Heart right ventricle (tissue), 16 donors: ENCODE data around the gene SPRR2A. TPM values are rescaled to one million over a fixed set of nuclear protein-coding genes. Genes with fewer than 3 reads are reported as not detected.

Source experiments
- ATAC-seq, 8 donors: fragments of 200-7000 bp; cut with Tn5 transposase; one replicate each; pipeline ENCODE4 v1.9.1; 2020; ENCODE audit warnings: mild to moderate bottlenecking in 8 of 8, moderate library complexity in 8 of 8, moderate number of reproducible peaks in 1 of 8
- DNase-seq, 2 donors: peaks; one replicate each; pipeline ENCODE4 v3.0.0-alpha.2; 2020
- H3K27ac ChIP-seq, 10 donors: fragments of 200-600 bp; sonication (generic) in 2 of 10; one replicate each; pipeline versions ENCODE4 v1.5.0 to v1.8.0; 2020 to 2022; ENCODE audit warnings: mild to moderate bottlenecking in 3 of 10
- H3K27me3 ChIP-seq, 7 donors: fragments of 200-600 bp; one replicate each; pipeline ENCODE4 v1.8.0; 2021 to 2022; ENCODE audit warnings: mild to moderate bottlenecking in 2 of 7
- H3K36me3 ChIP-seq, 9 donors: fragments of 200-600 bp; sonication (generic) in 1 of 9; one replicate each; pipeline versions ENCODE4 v1.5.0 to v1.8.0; 2020 to 2022; ENCODE audit warnings: mild to moderate bottlenecking in 2 of 9
- H3K4me1 ChIP-seq, 9 donors: fragments of 200-600 bp; sonication (generic) in 1 of 9; one replicate each; pipeline versions ENCODE4 v1.5.0 to v1.8.0; 2020 to 2022; ENCODE audit warnings: mild to moderate bottlenecking in 4 of 9
- H3K4me3 ChIP-seq, 10 donors: fragments of 200-600 bp; sonication (generic) in 2 of 10; one replicate each; pipeline versions ENCODE4 v1.5.0 to v1.8.0; 2020 to 2022; ENCODE audit warnings: mild to moderate bottlenecking in 7 of 10, moderate library complexity in 2 of 10
- H3K9me3 ChIP-seq, 11 donors: fragments of 200-600 bp in 10 of 11; sonication (generic) in 2 of 11; one replicate each; pipeline versions ENCODE4 v1.5.0 to v1.8.0; 2013 to 2022; ENCODE audit warnings: mild to moderate bottlenecking in 2 of 11, control low read depth in 1 of 11, moderate library complexity in 1 of 11
- WGBS, 2 donors: extraction: QIAGEN DNeasy Blood & Tissue Kit; methylation state at CpG; one replicate each; pipeline ENCODE4 v1.1.7; 2013; ENCODE audit warnings: inconsistent platforms in 1 of 2; 5-methylcytosine and 5-hydroxymethylcytosine counted together
- intact Hi-C, 10 donors: fragments of 100-400 bp; cut with DNase I; formaldehyde crosslinking; loops; one replicate each; pipeline versions ENCODE4 v1.11.1 to v1.14.2; 2022
- polyA plus RNA-seq, 2 donors: library from polyadenylated mRNA; stranded (reverse); fragments of 200-250 nt; gene quantifications; one replicate each; pipeline ENCODE4 v1.2.3, GENCODE V29; 2013
- total RNA-seq, 10 donors: library from RNA; stranded (reverse); fragmentation: NEBNext Ultra II Directional in 3 of 10; extraction: Animal tissue kit (Norgen Biotek cat#: 25700) in 3 of 10; gene quantifications; one replicate each; pipeline versions ENCODE4 v1.2.1 to v1.2.4, GENCODE V29; 2021 to 2023
- TF ChIP-seq, protein P1 (sequence below), 9 donors: fragments of 200-600 bp; sonication (generic) in 2 of 9; IDR thresholded peaks; one replicate each; pipeline versions ENCODE4 v1.5.0 to v1.8.0; 2021 to 2022; ENCODE audit warnings: antibody characterized with exemption in 9 of 9, mild to moderate bottlenecking in 5 of 9, moderate library complexity in 1 of 9
- donor health status: Arrhythmogenic right ventricular cardiomyopathy.
- donor health status: ischemic (EF 13 %, LVEDD 7.1; RV severe dilation, severe dysfunction).
- donor health status: healthy with polysubstance abuse.
- donor health status: DM: no; HTN: yes; CAD: no.
- donor health status: DM: no; HTN: no; CAD: no.
- donor health status: ischemic (EF 25% LVEDD 6.9; RV normal size, moderate dysfunction).
- donor health status: ischemic (EF 25% LVEDD 5.7; RV mildly dilated, moderate dysfunction).
- donor health status: healthy.
- donor health status: DM: yes; HTN: yes; CAD: no.
- donor health status: Ischemic cardiomyopathy.
- donor health status: ischemic (EF 35%, LVEDD 5.7; RV mildly dilated, moderate dysfunction).
- donor health status: nonischemic (EF 11% LVEDD 7.7; RV severe dilation, severe dysfunction).
- donor health status: DM: yes; HTN: yes; CAD: no.
- donor health status: PGD.
- donor health status: ischemic (EF 29% LVEDD 5.4; RV normal size, mild dysfunction).
- donor health status: nonischemic (EF 23%, LVEDD 6.1; RV moderate dilation, normal function).

The SPRR2A gene
- total and polyA plus RNA-seq, 12 donors = 0.35 TPM; not detected in 11

DNA sequence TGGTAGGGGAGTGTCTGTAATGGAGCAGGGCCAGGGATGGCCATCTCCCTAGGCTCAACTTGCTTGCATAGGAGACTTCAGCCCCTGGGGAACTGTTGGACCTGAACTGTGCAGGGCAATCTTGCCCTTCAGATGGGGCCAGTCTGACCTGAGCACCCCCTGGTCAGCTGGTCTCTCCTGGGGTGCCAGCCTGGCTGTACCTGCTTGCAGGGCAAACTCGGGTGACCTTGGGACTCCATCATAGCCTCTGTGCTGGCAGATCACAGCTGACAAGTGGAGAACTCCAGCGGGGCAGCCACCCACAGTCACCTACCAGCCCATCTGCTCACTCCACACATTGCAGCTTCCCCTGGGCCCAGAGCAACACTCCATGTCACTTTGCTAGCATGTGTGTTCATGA is 8.1 kb downstream of the SPRR2A start:
- TF ChIP-seq, protein P1, sequence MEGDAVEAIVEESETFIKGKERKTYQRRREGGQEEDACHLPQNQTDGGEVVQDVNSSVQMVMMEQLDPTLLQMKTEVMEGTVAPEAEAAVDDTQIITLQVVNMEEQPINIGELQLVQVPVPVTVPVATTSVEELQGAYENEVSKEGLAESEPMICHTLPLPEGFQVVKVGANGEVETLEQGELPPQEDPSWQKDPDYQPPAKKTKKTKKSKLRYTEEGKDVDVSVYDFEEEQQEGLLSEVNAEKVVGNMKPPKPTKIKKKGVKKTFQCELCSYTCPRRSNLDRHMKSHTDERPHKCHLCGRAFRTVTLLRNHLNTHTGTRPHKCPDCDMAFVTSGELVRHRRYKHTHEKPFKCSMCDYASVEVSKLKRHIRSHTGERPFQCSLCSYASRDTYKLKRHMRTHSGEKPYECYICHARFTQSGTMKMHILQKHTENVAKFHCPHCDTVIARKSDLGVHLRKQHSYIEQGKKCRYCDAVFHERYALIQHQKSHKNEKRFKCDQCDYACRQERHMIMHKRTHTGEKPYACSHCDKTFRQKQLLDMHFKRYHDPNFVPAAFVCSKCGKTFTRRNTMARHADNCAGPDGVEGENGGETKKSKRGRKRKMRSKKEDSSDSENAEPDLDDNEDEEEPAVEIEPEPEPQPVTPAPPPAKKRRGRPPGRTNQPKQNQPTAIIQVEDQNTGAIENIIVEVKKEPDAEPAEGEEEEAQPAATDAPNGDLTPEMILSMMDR (IDR thresholded peaks at IDR 0.05) = no peak
- Histone ChIP-seq H3K27me3 (no peaks in the 10 kb centered on the region), H3K9me3 (peaks cover 0 to 15% (median 5%) of the 10 kb centered on the region in 11 donors), H3K4me3 (no peak overlapping the region), H3K27ac (no peak overlapping the region), H3K4me1 (no peaks in the 10 kb centered on the region), H3K36me3 (no peaks in the 10 kb centered on the region)
- DNase-seq (no peak), ATAC-seq (no peak)
- 83 to 91% methylated on average over 2 of the region's 2 CpGs for WGBS, 2 donors
- intact Hi-C loops = no loop called here

DNA sequence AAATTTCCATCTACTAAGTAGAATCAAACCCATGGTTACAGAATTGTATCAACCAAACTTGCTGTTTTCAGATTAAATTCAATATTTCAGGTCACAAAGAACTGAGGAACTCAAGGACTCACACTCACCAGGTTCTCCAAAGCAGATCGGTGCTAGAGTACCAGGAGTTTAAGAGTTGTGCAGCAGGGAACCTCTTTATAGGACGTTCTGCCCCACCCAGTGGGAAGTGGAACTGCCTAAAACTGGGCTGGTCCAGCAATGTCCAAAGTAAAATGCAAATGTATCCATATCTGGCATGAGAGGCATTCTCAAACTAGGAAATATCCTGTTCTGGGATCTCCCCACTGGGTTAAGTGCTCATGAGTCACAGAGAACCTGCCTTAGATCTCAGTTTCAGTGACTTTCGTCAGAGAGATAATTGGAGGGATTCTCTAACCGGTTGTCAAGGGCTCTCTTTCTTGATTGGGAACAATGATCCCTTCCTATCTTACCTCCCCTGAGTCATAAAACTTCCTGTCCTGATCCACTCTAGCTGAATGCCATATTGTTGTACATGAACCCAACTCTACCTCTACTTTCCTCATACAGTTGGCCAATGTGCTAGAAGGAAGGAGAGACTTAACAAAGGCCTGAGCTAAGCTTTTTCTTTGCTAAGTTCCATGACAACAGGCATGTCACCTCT is 16.2 kb downstream of the SPRR2A start, which contains the start of gene SPRR2D:
SPRR2D (minus strand) TSS at position 171 of the 682 bp plus-strand sequence. CDS start 774 bp downstream, outside the sequence.
- H3K27ac ChIP-seq = no peak within 1 kb of the TSS
- H3K9me3 ChIP-seq = peaks cover 0 to 3% (median 0%) of the 10 kb centered on the region in 11 donors
- 56 to 59% methylated on average over 4 of the region's 4 CpGs for WGBS, 2 donors
- H3K27me3 ChIP-seq = peaks cover 0 to 11% (median 0%) of the 10 kb centered on the region in 7 donors
- ATAC-seq = no peak
- intact Hi-C loops = no loop called here
- no peaks in the 10 kb centered on the region for H3K36me3 ChIP-seq
- no peak within 1 kb of the TSS for H3K4me3 ChIP-seq
- no peak for DNase-seq
- TF ChIP-seq, protein P1 (IDR thresholded peaks at IDR 0.05) = no peak
- no peaks in the 10 kb centered on the region for H3K4me1 ChIP-seq

DNA sequence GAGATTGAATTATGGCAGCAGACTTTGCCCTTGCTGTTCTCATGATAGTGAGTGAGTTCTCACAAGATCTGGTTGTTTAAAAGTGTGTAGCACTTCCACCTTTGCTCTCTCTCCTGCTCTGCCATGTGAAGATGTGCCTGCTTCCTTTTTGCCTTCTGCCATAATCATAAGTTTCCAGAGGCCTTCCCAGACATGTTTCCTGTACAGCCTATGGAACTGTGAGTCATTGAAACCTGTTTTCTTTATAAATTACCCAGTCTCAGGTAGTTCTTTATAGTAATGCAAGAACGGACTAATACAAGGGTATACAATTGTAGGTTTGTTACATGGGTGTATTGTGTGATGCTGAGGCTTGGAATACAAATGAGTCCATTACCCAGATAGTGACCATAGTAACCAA is 22.1 kb downstream of the SPRR2A start:
- H3K27me3 ChIP-seq = peaks cover 0 to 6% (median 0%) of the 10 kb centered on the region in 7 donors
- H3K4me1 ChIP-seq = no peaks in the 10 kb centered on the region
- H3K4me3 ChIP-seq = no peak overlapping the region
- TF ChIP-seq, protein P1 (IDR thresholded peaks at IDR 0.05) = no peak
- DNase-seq = no peak
- H3K9me3 ChIP-seq = peaks cover 0 to 3% (median 0%) of the 10 kb centered on the region in 11 donors
- H3K27ac ChIP-seq = no peak overlapping the region
- no peak for ATAC-seq
- no peaks in the 10 kb centered on the region for H3K36me3 ChIP-seq
- 80 to 88% methylated on average over 1 of the region's 1 CpG for WGBS, 2 donors
- intact Hi-C loops = no loop called here

DNA sequence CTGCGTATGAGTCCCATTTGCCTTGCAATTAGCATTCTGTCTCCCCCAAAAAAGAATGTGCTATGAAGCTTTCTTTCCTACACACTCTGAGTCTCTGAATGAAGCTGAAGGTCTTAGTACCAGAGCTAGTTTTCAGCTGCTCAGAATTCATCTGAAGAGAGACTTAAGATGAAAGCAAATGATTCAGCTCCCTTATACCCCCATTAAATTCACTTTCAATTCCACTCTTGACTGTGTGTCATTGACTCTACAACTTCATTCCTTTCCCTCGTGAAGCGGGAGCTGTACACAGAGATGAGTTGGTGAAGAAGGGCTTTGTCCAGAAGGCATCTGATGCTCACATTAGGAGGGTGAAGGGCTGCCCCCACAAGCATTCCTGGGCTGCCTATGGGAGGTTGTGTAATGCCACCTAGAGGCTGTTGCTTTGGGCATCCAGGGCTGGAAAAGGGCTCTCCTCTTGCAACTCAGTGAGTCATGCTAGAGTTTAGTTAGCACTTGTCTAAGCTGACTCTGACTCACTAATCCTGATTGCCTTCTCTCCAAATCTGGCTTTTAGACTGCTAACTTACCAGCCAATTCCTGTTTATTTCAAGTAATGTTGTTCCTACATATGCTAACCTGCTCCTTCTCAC is 24.5 kb downstream of the SPRR2A start:
- WGBS, 2 donors = 39 to 45% methylated on average over 3 of the region's 3 CpGs
- TF ChIP-seq, protein P1 (IDR thresholded peaks at IDR 0.05) = no peak

More for the DNA sequence above, 24.5 kb downstream of the SPRR2A start:
- intact Hi-C loops = no loop called here
- peaks cover 0 to 4% (median 0%) of the 10 kb centered on the region in 11 donors for H3K9me3 ChIP-seq
- H3K27ac ChIP-seq = no peak overlapping the region
- no peaks in the 10 kb centered on the region for H3K4me1 ChIP-seq
- DNase-seq = no peak
- H3K36me3 ChIP-seq = no peaks in the 10 kb centered on the region
- no peak for ATAC-seq
- peaks cover 0 to 6% (median 0%) of the 10 kb centered on the region in 7 donors for H3K27me3 ChIP-seq
- no peak overlapping the region for H3K4me3 ChIP-seq
